GM19238 (cell line): ENCODE measurements around the gene CCDC146.
"Not testable (repeated sequence)": the region's sequence is repeated elsewhere in the genome, so short reads cannot be mapped to it uniquely, and the experiment has no call there.

Source experiments
- DNase-seq: peaks from one replicate; pipeline ENCODE4 v3.0.0; 2011; ENCODE audit warnings: low spot score; ENCODE audit not compliant: insufficient read length

CCDC146 gene

GRCh38 chr7:77121860-77122681, at the start of gene CCDC146:
TSS of gene CCDC146 (plus strand) at chr7:77122615. CDS start at chr7:77167669, 45,054 bp downstream.
- peak; percentile 68 for DNase-seq

GRCh38 chr7:77074786-77075396, 47.5 kb upstream of the CCDC146 start:
- DNase-seq, result not testable (repeated sequence)

GRCh38 chr7:77077060-77077459, 45.4 kb upstream of the CCDC146 start:
- DNase-seq, result not testable (repeated sequence)

GRCh38 chr7:77079112-77079511, 43.3 kb upstream of the CCDC146 start:
- not testable (repeated sequence) for DNase-seq

GRCh38 chr7:77079624-77080023, 42.8 kb upstream of the CCDC146 start:
- DNase-seq, result not testable (repeated sequence)

GRCh38 chr7:77080236-77080635, 42.2 kb upstream of the CCDC146 start:
- not testable (repeated sequence) for DNase-seq

- not testable (repeated sequence) for DNase-seq
These were observed 40.2 kb upstream of the CCDC146 start for GRCh38 chr7:77082192-77082591.

- not testable (repeated sequence) for DNase-seq
These were observed 30.1 kb upstream of the CCDC146 start for GRCh38 chr7:77092301-77092700.

GRCh38 chr7:77100501-77100900, 21.9 kb upstream of the CCDC146 start:
- DNase-seq, result not testable (repeated sequence)

- not testable (repeated sequence) for DNase-seq
These were observed 21.2 kb upstream of the CCDC146 start for GRCh38 chr7:77101187-77101586.

GRCh38 chr7:77102671-77103070, 19.7 kb upstream of the CCDC146 start:
- not testable (repeated sequence) for DNase-seq

GRCh38 chr7:77105904-77106303, 16.5 kb upstream of the CCDC146 start:
- not testable (repeated sequence) for DNase-seq

GRCh38 chr7:77107659-77108058, 14.8 kb upstream of the CCDC146 start:
- DNase-seq, result not testable (repeated sequence)

- DNase-seq, result not testable (repeated sequence)
These were observed 14.1 kb upstream of the CCDC146 start for GRCh38 chr7:77108362-77108761.

GRCh38 chr7:77112719-77113306, 9.6 kb upstream of the CCDC146 start:
- not testable (repeated sequence) for DNase-seq

GRCh38 chr7:77125486-77125885, 3.1 kb downstream of the CCDC146 start:
- not testable (repeated sequence) for DNase-seq

GRCh38 chr7:77127009-77127408, 4.6 kb downstream of the CCDC146 start:
- not testable (repeated sequence) for DNase-seq

- not testable (repeated sequence) for DNase-seq
These were observed 6.4 kb downstream of the CCDC146 start for GRCh38 chr7:77128582-77129410.

- DNase-seq, result not testable (repeated sequence)
These were observed 9.4 kb downstream of the CCDC146 start for GRCh38 chr7:77131781-77132180.

GRCh38 chr7:77138668-77139067, 16.3 kb downstream of the CCDC146 start:
- DNase-seq, result not testable (repeated sequence)

- not testable (repeated sequence) for DNase-seq
These were observed 17.9 kb downstream of the CCDC146 start for GRCh38 chr7:77140291-77140690.
